Mesothelial cell of epicardium (in vitro differentiated cells): Measurements from ENCODE around the gene RERE. TPM values are rescaled to one million over a fixed set of nuclear protein-coding genes. Genes with fewer than 3 reads are reported as not detected.

Experiments used
- DNase-seq, 2 experiments: peaks; one replicate each; pipeline ENCODE4 v3.0.0; 2021; ENCODE audit warnings: low spot score in 2 of 2; ENCODE audit not compliant: unreplicated experiment in 2 of 2
- H3K27ac Mint-ChIP-seq: 2 replicates; pipeline ENCODE4 v1.8.0; 2021; ENCODE audit warnings: mixed read lengths
- H3K27me3 Mint-ChIP-seq: 2 replicates; pipeline ENCODE4 v1.8.0; 2021; ENCODE audit warnings: low read depth, mixed read lengths
- H3K36me3 Mint-ChIP-seq: 2 replicates; pipeline ENCODE4 v1.8.0; 2021; ENCODE audit warnings: mixed read lengths
- H3K4me1 Mint-ChIP-seq: 2 replicates; pipeline ENCODE4 v1.8.0; 2021; ENCODE audit warnings: mixed read lengths
- H3K4me3 Mint-ChIP-seq: 2 replicates; pipeline ENCODE4 v1.8.0; 2021; ENCODE audit warnings: mild to moderate bottlenecking, moderate library complexity, mixed read lengths
- H3K9me3 Mint-ChIP-seq: 2 replicates; pipeline ENCODE4 v1.8.0; 2021; ENCODE audit warnings: mixed read lengths
- total RNA-seq: library from RNA; stranded (reverse); gene quantifications from 3 replicates; pipeline ENCODE4 v1.2.1, GENCODE V29; 2021
- TF ChIP-seq, protein P1 (sequence below): fragments of 200-600 bp; sonication (generic); IDR thresholded peaks from one replicate; pipeline ENCODE4 v1.5.0; 2021; ENCODE audit warnings: antibody characterized with exemption; ENCODE audit not compliant: unreplicated experiment

RERE gene
- 177 to 187 TPM (median 187 TPM) in 3 replicates for total RNA-seq

DNA sequence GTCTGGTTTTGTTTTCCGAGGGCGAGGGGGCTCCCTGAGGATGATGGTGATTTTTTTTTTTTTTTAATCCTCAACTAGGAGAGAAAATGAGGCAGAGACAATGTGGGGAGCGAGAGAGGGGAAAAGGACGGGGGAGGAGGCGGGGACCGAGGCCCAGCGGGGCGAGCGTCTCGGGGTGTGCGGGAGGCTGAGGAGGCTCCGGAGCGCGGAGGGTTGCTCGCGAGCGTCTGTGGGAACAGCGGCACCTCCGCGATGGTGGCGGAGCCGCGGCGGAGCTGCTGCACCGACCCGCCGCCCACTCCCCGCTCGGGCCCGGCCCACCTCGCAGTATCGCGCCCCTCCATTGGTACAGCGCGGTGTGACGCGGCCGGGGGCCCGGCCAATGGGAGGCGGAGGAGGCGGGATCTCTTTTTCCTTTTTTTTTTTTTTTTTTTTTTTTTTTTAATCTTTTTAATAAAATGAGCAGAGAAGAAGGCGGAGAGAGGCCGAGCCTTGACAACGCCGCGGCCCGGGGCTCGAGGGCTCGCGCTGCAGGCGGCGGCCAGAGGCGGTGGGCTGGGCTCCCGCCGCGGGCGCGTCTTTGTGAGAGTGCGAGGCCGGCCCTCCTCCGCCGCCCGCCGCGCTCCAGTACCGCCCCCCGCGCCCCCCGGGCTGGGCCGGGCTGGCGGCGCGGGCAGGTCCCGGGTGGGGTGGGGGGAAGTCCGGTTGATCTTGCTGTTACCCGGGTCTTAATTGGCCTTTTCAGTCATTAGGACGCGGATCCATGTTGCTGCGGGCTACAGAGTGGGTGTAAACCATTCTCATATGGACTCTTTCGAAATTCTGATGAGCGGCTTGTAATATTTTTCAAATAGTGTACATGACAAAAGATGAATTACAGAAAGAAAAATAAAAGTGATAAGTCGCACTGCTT lies at the start of gene RERE:
TSS of gene RERE (minus strand) at position 229 of the 913 bp plus-strand sequence.
- no peaks in the 10 kb centered on the region for H3K27me3 Mint-ChIP-seq

DNA sequence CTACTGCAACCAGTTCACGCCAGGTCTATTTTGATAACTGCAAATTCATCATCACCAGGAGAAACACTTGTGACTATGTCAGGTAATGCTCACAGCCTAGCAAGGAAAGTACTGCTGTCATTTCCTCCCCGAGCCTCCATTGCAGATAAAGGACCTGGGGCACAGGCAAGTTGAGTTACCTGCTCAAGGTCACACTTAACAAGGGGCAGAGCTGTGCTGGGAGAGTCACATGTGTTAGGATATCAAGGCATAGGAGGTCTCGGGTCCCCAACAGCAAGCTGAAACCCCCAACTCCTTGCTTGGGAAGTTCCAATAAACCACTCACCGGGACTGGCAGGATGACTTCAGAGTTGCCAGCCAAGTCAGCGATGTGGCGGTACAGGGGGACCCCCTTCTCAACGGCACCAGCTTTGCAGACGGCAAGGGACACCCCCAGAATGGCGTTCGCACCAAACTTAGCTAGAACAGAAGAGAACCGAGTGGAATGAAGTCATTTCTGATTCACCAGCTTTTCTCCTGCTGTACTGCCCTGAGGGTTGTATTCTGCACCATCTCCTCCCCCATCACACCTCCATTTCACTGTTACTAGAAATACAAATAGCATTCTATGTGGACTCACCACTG lies 49.5 kb upstream of the RERE start:
- H3K4me3 Mint-ChIP-seq: no peak overlapping the region
- H3K36me3 Mint-ChIP-seq: peaks cover 51% of the 10 kb centered on the region
- peaks cover 11% of the 10 kb centered on the region for H3K4me1 Mint-ChIP-seq
- H3K27me3 Mint-ChIP-seq: no peaks in the 10 kb centered on the region
- no peaks in the 10 kb centered on the region for H3K9me3 Mint-ChIP-seq
- H3K27ac Mint-ChIP-seq: peak overlapping the region; percentile 6
- TF ChIP-seq, protein P1, sequence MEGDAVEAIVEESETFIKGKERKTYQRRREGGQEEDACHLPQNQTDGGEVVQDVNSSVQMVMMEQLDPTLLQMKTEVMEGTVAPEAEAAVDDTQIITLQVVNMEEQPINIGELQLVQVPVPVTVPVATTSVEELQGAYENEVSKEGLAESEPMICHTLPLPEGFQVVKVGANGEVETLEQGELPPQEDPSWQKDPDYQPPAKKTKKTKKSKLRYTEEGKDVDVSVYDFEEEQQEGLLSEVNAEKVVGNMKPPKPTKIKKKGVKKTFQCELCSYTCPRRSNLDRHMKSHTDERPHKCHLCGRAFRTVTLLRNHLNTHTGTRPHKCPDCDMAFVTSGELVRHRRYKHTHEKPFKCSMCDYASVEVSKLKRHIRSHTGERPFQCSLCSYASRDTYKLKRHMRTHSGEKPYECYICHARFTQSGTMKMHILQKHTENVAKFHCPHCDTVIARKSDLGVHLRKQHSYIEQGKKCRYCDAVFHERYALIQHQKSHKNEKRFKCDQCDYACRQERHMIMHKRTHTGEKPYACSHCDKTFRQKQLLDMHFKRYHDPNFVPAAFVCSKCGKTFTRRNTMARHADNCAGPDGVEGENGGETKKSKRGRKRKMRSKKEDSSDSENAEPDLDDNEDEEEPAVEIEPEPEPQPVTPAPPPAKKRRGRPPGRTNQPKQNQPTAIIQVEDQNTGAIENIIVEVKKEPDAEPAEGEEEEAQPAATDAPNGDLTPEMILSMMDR: no peak
- DNase-seq: no peak

More for the DNA sequence above, at the start of gene RERE:
- H3K4me3 Mint-ChIP-seq: peak within 1 kb of the TSS; percentile 82
- peaks cover 57% of the 10 kb centered on the region for H3K4me1 Mint-ChIP-seq
- no peaks in the 10 kb centered on the region for H3K36me3 Mint-ChIP-seq
- peak; percentile 91 to 99 for DNase-seq
- H3K27ac Mint-ChIP-seq: peak within 1 kb of the TSS; percentile 98
- no peaks in the 10 kb centered on the region for H3K9me3 Mint-ChIP-seq
- TF ChIP-seq, protein P1: no peak

DNA sequence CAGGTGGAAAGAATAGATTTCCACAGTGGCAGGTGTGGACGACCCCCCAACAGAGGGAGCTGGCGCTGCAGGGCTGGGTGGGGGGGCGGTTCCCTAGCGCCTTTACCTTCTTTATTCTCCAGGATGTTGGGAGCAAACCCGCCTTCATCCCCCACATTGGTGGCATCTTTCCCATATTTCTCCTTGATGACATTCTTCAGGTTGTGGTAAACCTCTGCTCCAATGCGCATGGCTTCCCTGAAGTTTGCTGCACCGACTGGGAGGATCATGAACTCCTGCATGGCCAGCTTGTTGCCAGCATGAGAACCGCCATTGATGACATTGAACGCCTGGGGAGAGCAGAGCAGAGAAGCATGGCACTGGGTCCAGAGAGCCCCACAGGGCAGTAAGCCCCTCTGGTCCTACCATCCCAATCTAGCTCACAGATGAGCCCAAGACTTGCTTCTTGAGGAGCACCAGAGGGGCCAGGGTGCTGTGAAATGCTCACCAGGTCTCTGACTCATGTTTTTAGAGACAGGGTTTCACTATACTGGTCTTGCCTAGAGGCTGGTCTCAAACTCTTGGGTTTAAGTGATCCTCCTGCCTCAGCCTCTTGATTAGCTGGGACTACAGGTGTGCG lies 48.8 kb upstream of the RERE start:
- H3K4me3 Mint-ChIP-seq: no peak overlapping the region
- no peak for DNase-seq
- H3K27ac Mint-ChIP-seq: peak overlapping the region; percentile 6
- no peaks in the 10 kb centered on the region for H3K9me3 Mint-ChIP-seq
- H3K4me1 Mint-ChIP-seq: peaks cover 11% of the 10 kb centered on the region
- H3K27me3 Mint-ChIP-seq: no peaks in the 10 kb centered on the region
- peaks cover 51% of the 10 kb centered on the region for H3K36me3 Mint-ChIP-seq
- TF ChIP-seq, protein P1: no peak

DNA sequence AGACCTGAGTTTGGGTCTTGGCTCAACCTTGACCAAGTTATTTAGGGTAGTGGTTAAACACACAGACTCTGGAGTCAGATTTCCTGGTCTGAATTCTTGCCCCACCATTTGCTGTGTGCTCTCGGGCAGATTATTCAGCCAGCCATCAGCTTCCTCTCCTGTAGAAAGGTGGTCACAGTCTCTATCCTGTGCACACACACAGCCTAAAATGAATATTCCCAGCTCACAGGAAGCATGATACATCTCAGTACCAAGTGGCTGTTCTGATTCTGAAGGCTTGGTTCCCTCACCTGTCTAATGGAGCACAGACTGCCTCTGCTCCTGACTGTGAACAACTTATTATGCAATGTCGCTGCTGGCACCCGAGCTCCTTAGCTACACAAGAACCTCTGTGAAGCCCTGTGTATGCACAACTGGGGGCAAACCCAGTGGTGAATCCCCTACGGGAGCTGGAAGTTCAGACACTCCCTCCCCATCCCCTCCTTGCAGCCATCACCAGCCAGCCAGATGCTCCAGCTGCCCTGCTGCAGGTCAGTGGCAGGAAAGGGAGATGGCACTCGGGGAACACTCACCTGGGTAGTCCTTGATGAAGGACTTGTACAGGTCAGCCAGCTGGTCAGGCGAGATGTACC lies 47.4 kb upstream of the RERE start:
- TF ChIP-seq, protein P1: no peak
- H3K9me3 Mint-ChIP-seq: no peaks in the 10 kb centered on the region
- H3K4me3 Mint-ChIP-seq: no peak overlapping the region
- H3K27ac Mint-ChIP-seq: no peak overlapping the region
- no peak for DNase-seq
- H3K4me1 Mint-ChIP-seq: peaks cover 4% of the 10 kb centered on the region
- no peaks in the 10 kb centered on the region for H3K27me3 Mint-ChIP-seq
- peaks cover 49% of the 10 kb centered on the region for H3K36me3 Mint-ChIP-seq

DNA sequence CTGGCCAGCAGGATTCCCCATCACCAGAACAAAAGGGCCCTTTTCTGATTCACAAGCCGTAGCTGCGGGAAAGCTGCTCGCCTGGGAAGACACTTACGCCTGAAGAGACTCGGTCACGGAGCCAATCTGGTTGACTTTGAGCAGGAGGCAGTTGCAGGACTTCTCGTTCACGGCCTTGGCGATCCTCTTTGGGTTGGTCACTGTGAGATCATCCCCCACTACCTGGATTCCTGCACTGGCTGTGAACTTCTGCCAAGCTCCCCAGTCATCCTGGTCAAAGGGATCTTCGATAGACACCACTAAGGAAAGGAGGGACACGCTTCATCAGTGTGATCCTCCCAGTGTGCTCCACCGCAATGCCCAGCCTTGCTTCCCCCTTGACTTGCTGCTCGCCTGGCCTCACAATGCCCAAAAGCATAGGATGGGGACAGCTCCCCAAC lies 46.4 kb upstream of the RERE start:
- Mint-ChIP-seq H3K36me3 (peaks cover 45% of the 10 kb centered on the region), H3K4me3 (no peak overlapping the region), H3K27ac (no peak overlapping the region), H3K9me3 (no peaks in the 10 kb centered on the region), H3K27me3 (no peaks in the 10 kb centered on the region), H3K4me1 (peaks cover 3% of the 10 kb centered on the region)
- no peak for DNase-seq
- TF ChIP-seq, protein P1: no peak
